ENCODE data around the gene AQP10.
"Not testable (repeated sequence)": the region's sequence is repeated elsewhere in the genome, so short reads cannot be mapped to it uniquely, and the experiment has no call there.

The AQP10 gene

DNA sequence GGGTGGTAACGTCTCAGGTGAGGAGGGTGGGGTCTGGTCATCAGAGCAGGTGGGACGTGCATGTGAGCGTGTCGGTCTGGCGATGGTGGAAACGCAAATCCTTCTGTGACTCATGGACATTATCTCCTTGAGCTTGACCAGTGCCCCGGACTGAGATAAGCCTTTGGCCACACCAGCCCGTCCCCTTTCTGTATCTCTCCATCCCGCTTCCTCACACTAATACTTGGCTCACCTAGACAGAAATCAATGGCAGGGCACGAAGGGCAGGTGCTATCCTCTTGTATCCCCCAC is 7.9 kb upstream of the AQP10 start:
- no peak overlapping the region for H3K4me3 ChIP-seq (replicated peaks in 1 of 2; ENCODE audit: low read depth in 2 of 2, low read length in 2 of 2)
- TF ChIP-seq, protein P1, sequence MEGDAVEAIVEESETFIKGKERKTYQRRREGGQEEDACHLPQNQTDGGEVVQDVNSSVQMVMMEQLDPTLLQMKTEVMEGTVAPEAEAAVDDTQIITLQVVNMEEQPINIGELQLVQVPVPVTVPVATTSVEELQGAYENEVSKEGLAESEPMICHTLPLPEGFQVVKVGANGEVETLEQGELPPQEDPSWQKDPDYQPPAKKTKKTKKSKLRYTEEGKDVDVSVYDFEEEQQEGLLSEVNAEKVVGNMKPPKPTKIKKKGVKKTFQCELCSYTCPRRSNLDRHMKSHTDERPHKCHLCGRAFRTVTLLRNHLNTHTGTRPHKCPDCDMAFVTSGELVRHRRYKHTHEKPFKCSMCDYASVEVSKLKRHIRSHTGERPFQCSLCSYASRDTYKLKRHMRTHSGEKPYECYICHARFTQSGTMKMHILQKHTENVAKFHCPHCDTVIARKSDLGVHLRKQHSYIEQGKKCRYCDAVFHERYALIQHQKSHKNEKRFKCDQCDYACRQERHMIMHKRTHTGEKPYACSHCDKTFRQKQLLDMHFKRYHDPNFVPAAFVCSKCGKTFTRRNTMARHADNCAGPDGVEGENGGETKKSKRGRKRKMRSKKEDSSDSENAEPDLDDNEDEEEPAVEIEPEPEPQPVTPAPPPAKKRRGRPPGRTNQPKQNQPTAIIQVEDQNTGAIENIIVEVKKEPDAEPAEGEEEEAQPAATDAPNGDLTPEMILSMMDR (IDR thresholded peaks at IDR 0.05; ENCODE audit: low read depth, low read length), result no peak
- no peak for DNase-seq (ENCODE audit: low read depth in 2 of 2)

DNA sequence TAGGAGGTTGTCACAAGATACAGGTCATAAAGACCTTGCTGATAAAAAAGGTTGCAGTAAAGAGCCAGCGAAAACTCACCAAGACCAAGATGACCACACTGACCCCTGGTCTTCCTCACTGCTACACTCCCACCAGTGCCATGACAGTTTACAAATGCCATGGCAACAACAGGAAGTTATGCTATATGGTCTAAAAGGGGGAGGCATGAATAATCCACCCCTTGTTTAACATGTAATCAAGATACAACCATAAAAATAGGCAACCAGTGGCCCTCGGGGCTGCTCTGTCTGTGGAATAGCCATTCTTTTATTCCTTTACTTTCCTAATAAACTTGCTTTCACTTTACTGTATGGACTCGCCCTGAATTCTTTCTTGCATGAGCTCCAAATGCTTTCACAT is 6.7 kb upstream of the AQP10 start:
- not testable (repeated sequence) for DNase-seq (ENCODE audit: low read depth in 2 of 2); H3K4me3 ChIP-seq (replicated peaks in 1 of 2; ENCODE audit: low read depth in 2 of 2, low read length in 2 of 2)

DNA sequence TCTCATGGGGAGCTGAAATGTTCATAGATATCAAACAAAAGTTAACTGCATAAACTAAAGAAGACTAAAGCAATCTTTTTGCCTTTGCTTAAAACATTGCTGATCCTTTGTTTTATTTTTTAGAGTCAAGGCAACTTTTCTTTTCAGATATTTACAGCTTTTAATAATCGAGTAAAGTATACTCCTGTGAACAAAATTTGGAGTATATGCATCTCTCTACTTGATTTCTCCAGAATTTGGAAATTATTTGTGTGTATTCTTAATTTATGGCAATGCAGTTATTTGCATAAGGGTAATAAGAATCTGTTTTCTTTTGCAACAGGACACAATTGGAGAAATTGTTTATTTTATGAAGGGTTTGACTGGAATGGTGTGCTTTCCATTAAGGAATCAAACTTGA is 4.2 kb upstream of the AQP10 start:
- H3K4me3 ChIP-seq (replicated peaks in 1 of 2; ENCODE audit: low read depth in 2 of 2, low read length in 2 of 2), result no peak overlapping the region
- TF ChIP-seq, protein P1 (IDR thresholded peaks at IDR 0.05; ENCODE audit: low read depth, low read length), result no peak
- no peak for DNase-seq (ENCODE audit: low read depth in 2 of 2)

DNA sequence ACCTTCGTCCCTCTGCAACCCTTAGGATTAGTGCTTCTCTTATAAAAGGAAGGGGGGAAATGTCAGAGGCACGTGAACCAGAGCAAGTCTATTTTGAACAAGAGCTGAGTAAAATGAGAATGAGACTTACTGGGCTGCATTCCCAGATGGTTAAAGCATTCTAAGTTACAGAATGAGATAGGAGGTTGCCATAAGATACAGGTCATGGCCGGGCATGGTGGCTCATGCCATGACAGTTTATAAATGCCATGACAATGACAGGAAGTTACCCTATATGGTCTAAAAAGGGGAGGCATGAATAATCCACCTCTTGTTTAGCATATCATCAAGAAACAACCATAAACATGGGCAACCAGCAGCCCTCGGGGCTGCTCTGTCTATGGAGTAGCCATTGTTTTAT is 2.5 kb upstream of the AQP10 start:
- no peak overlapping the region for H3K4me3 ChIP-seq (replicated peaks in 1 of 2; ENCODE audit: low read depth in 2 of 2, low read length in 2 of 2)
- no peak for DNase-seq (ENCODE audit: low read depth in 2 of 2)
- TF ChIP-seq, protein P1 (IDR thresholded peaks at IDR 0.05; ENCODE audit: low read depth, low read length), result no peak

DNA sequence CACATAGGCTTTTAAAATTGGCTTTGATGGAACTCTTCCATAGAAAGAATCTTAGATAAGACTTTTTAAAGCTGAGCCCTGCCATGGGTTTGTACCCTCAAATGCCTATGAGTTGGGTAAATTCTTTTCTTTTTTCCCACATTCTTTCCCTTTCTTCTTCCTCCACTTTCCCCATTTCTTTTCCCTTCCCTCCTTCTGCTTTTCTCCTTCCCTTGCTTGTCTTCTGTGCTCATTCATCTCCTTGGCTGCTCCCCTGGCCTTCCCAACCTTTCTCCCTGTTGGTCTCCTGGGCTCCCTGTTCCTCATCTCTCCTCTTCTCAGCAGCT is 679 bp downstream of the AQP10 start:
- DNase-seq (ENCODE audit: low read depth in 2 of 2), result not testable (repeated sequence)

DNA sequence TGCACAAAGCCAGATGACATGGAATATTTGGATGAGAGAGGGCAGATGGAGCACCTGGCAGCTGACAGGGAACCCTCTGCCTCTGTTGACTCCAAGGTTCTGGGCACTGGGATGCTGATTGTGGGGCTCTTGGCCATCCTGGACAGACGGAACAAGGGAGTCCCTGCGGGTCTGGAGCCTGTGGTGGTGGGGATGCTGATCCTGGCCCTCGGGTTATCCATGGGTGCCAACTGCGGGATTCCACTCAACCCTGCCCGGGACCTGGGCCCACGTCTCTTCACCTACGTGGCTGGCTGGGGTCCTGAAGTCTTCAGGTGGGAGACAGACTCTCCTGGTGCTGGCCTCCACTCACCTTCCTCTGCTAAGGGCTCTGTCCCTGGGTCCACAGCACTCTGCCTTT is 2.6 kb downstream of the AQP10 start:
- TF ChIP-seq, protein P1 (IDR thresholded peaks at IDR 0.05; ENCODE audit: low read depth, low read length), result no peak
- no peak for DNase-seq (ENCODE audit: low read depth in 2 of 2)

More for the DNA sequence above, 679 bp downstream of the AQP10 start:
- not testable (repeated sequence) for H3K4me3 ChIP-seq (replicated peaks in 1 of 2; ENCODE audit: low read depth in 2 of 2, low read length in 2 of 2)

DNA sequence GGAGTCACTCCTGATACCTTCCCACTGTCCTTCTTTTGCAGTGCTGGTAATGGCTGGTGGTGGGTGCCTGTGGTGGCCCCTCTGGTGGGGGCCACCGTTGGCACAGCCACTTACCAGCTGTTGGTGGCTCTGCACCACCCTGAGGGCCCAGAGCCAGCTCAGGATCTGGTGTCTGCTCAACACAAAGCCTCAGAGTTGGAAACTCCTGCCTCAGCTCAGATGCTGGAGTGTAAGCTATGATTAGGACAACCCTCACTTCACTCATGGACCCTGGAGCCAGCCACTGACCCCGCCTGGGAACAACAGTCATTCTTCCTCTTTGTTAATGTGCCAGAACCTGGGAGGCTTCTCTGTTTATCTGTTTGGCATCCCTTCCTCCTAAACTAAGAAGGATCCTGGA is 3.3 kb downstream of the AQP10 start:
- peak overlapping the region in 1 of 2 donors; percentile 85 for H3K4me3 ChIP-seq (replicated peaks in 1 of 2; ENCODE audit: low read depth in 2 of 2, low read length in 2 of 2)
- no peak for DNase-seq (ENCODE audit: low read depth in 2 of 2)
- TF ChIP-seq, protein P1 (IDR thresholded peaks at IDR 0.05; ENCODE audit: low read depth, low read length), result no peak

More for the DNA sequence above, 2.6 kb downstream of the AQP10 start:
- H3K4me3 ChIP-seq (replicated peaks in 1 of 2; ENCODE audit: low read depth in 2 of 2, low read length in 2 of 2), result no peak overlapping the region

DNA sequence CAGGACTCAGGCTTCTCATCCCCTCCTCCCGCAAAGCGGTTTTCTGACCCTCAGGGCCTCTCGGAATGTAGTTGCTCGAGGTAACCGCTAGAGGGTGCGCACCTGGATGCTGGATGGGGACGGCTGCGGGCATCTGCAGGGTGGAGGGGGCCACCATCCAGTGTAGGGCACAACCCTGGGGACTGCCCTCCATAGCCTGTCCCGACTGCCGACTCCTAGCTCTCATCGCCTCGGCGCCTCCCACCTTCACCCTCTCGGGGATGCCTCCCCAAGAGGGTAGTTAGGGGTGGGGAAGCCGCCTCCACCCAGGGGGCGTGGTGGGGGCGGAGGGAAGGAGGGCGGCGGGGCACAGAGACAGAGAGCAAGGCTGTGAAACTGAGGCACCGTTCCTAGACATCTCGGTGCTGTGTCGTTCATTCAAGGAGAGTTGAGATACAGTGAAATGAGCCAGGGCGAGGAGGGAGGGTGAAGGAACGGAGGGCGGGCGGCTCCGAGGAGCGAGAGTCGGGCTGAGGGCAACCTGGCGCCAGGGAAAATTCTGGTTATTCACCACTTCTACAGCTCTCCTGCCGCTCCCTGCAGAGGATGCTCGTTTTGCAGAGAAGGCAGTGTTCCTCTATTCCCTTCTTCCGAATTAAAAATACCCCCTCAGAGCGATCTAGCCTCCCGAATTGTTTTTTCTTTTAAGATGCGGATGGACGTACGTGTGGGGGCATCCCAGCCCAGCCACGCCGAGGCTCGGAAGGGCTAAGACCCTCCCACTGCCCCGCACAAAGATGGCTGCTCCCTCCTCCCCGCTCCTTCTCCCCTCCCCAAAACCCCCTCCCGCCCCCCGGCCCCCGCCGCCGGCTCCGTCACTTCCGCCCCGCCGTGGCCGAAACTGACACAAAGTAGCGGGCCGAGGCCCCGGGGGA is 4.0 kb downstream of the AQP10 start, which contains the start of gene ATP8B2:
Gene ATP8B2 (plus strand): TSS at position 857 of the 914 bp plus-strand sequence. CDS start 2,617 bp downstream, outside the sequence.
- DNase-seq (ENCODE audit: low read depth in 2 of 2), result peak; percentile 77 to 78
- TF ChIP-seq, protein P1 (IDR thresholded peaks at IDR 0.05; ENCODE audit: low read depth, low read length), result peak; percentile 95
- H3K4me3 ChIP-seq (replicated peaks in 1 of 2; ENCODE audit: low read depth in 2 of 2, low read length in 2 of 2), result peak within 1 kb of the TSS; percentile 85 to 96
